HG03442 (cell line): ENCODE results near the gene FARSA.
A peak's percentile ranks its signal among the peaks of the same experiment; 100 is the strongest.
"Not testable (repeated sequence)": the region's sequence is repeated elsewhere in the genome, so short reads cannot be mapped to it uniquely, and the experiment has no call there.

Source experiments
- ATAC-seq: cut with Tn5 transposase; IDR thresholded peaks from one replicate; pipeline ENCODE4 v1.9.1; 2021; ENCODE audit warnings: mild to moderate bottlenecking, moderate library complexity; ENCODE audit not compliant: unreplicated experiment

Gene FARSA

GRCh38 chr19:12933287-12934072, at the start of gene FARSA:
Gene FARSA, minus strand, starts transcription at chr19:12933711. Its CDS starts 15 bp downstream, at chr19:12933696.
- no peak for ATAC-seq

- ATAC-seq, result no peak
Observed at GRCh38 chr19:12983091-12983490, 49.6 kb upstream of the FARSA start.

GRCh38 chr19:12982648-12983047, 49.1 kb upstream of the FARSA start:
- ATAC-seq, result no peak

- no peak for ATAC-seq
Observed at GRCh38 chr19:12979974-12980373, 46.5 kb upstream of the FARSA start.

- not testable (repeated sequence) for ATAC-seq
Observed at GRCh38 chr19:12976109-12976508, 42.6 kb upstream of the FARSA start.

GRCh38 chr19:12975221-12975741, 41.8 kb upstream of the FARSA start:
- no peak for ATAC-seq

- ATAC-seq, result no peak
Observed at GRCh38 chr19:12974301-12975220, 41.0 kb upstream of the FARSA start.

- no peak for ATAC-seq
Observed at GRCh38 chr19:12973236-12973635, 39.7 kb upstream of the FARSA start.

GRCh38 chr19:12970070-12970820, 36.7 kb upstream of the FARSA start:
- no peak for ATAC-seq

- no peak for ATAC-seq
Observed at GRCh38 chr19:12969292-12969988, 35.9 kb upstream of the FARSA start, which contains the start of gene DAND5. Gene DAND5, plus strand, starts transcription at chr19:12969576. Its CDS starts 85 bp downstream, at chr19:12969661.

- ATAC-seq, result no peak
Observed at GRCh38 chr19:12967907-12968306, 34.4 kb upstream of the FARSA start.

- ATAC-seq, result no peak
Observed at GRCh38 chr19:12965812-12966135, 32.3 kb upstream of the FARSA start.

- peak; percentile 66 for ATAC-seq
Observed at GRCh38 chr19:12965017-12965811, 31.7 kb upstream of the FARSA start.

- no peak for ATAC-seq
Observed at GRCh38 chr19:12959481-12959880, 26.0 kb upstream of the FARSA start.

- not testable (repeated sequence) for ATAC-seq
Observed at GRCh38 chr19:12957389-12957952, 24.0 kb upstream of the FARSA start.

GRCh38 chr19:12956446-12957388, 23.2 kb upstream of the FARSA start, which contains the start of gene GADD45GIP1:
Gene GADD45GIP1, minus strand, starts transcription at chr19:12957223. Its CDS starts 11 bp downstream, at chr19:12957212.
- peak; percentile 52 for ATAC-seq

- ATAC-seq, result no peak
Observed at GRCh38 chr19:12955996-12956395, 22.5 kb upstream of the FARSA start.

GRCh38 chr19:12955575-12955974, 22.1 kb upstream of the FARSA start:
- ATAC-seq, result not testable (repeated sequence)
